A549 treated with Mapracorat at 1 μM for 4 hours (cell line): Measurements from ENCODE around the gene C9orf57. TPM values are rescaled to one million over a fixed set of nuclear protein-coding genes. Genes with fewer than 3 reads are reported as not detected.

Experiments used
- total RNA-seq: library from RNA; stranded (reverse); fragments of 200-300 nt; extraction: Qiagen RNA extraction; gene quantifications from 5 replicates; pipeline ENCODE4 v1.2.3, GENCODE V29; 2022

C9orf57 gene, protein sequence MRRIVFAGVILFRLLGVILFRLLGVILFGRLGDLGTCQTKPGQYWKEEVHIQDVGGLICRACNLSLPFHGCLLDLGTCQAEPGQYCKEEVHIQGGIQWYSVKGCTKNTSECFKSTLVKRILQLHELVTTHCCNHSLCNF
- not detected in 5 replicates for total RNA-seq

DNA sequence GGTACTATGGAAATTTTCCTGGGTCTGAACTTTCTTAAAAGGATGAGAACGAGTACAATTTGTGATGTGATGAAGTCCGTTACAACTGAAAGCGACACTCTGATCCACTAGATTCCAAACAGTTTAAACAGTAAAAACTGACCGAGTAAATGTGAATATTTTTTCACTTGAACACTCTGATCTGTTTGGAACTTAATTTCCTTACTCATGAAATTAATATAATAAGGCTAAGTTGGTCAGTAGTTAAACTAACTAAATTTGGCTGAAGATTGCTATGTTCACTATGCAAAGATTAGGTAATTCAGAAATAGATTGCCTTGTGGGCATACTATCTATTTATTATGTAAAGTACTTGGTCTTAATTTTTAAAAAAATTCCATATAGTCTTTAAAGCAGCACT, at the start of gene C9orf57:
C9orf57 (minus strand) TSS at position 101 of the 400 bp plus-strand sequence. CDS start 1,282 bp downstream, outside the sequence.

Other genes starting within 250 kb of the C9orf57 start
- gene ABHD17B, start 149.4 kb downstream of the C9orf57 start, total RNA-seq, result 11.5 to 17.7 TPM (median 16.6 TPM) in 5 replicates
- gene C9orf85, start 149.0 kb downstream of the C9orf57 start, total RNA-seq, result 12.2 to 17.3 TPM (median 14.2 TPM) in 5 replicates
- 0.48 to 1.4 TPM (median 1.0 TPM) in 5 replicates for gene GDA, start 88.8 kb upstream of the C9orf57 start, total RNA-seq